Measurements from ENCODE around the gene MARVELD1. TPM values are rescaled to one million over a fixed set of nuclear protein-coding genes. Genes with fewer than 3 reads are reported as not detected.

The MARVELD1 gene
- total RNA-seq, 1 experiment from 2014 or later = 53.1 TPM

DNA sequence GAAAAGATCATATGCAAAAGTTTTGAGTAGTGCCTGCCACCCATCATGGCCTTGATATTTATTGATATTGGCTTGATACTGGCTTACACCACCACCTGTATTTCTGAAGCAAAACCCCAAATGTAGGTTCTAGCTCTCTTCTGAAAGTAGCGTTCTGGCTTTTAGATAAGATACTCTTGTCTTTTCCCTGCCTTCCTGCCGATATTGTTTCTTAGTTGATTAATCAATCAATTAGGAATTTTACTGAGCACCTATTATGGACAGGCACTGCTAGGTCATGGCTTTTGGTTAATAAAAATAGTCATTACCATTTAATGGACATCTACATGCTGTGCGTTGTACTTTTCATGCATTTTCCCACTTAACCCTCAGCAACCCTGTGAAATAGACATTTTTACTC is 50.4 kb downstream of the MARVELD1 start:
- ChIA-PET POLR2A (interaction anchor here (0.7 kb wide), 1 partner anchor 289 kb away, joined by 10 read pairs; no protein-coding TSS in a partner anchor), CTCF (interaction anchor here (0.6 kb wide), 1 partner anchor 109 kb away, joined by 11 read pairs; no protein-coding TSS in a partner anchor)
- no peak for ATAC-seq
- no peak overlapping the region for H3K27ac ChIP-seq (ENCODE audit: low read length)
- TF ChIP-seq SIN3A (IDR thresholded peaks at IDR 0.05; ENCODE audit: borderline replicate concordance, insufficient read depth, low read depth, low read length) (no peak), POLR2AphosphoS5 (IDR thresholded peaks at IDR 0.05; ENCODE audit: low read depth, low read length) (no peak), TCF7L2 (IDR thresholded peaks at IDR 0.05; ENCODE audit: low read depth, low read length) (no peak)
- TF ChIP-seq, protein P1, sequence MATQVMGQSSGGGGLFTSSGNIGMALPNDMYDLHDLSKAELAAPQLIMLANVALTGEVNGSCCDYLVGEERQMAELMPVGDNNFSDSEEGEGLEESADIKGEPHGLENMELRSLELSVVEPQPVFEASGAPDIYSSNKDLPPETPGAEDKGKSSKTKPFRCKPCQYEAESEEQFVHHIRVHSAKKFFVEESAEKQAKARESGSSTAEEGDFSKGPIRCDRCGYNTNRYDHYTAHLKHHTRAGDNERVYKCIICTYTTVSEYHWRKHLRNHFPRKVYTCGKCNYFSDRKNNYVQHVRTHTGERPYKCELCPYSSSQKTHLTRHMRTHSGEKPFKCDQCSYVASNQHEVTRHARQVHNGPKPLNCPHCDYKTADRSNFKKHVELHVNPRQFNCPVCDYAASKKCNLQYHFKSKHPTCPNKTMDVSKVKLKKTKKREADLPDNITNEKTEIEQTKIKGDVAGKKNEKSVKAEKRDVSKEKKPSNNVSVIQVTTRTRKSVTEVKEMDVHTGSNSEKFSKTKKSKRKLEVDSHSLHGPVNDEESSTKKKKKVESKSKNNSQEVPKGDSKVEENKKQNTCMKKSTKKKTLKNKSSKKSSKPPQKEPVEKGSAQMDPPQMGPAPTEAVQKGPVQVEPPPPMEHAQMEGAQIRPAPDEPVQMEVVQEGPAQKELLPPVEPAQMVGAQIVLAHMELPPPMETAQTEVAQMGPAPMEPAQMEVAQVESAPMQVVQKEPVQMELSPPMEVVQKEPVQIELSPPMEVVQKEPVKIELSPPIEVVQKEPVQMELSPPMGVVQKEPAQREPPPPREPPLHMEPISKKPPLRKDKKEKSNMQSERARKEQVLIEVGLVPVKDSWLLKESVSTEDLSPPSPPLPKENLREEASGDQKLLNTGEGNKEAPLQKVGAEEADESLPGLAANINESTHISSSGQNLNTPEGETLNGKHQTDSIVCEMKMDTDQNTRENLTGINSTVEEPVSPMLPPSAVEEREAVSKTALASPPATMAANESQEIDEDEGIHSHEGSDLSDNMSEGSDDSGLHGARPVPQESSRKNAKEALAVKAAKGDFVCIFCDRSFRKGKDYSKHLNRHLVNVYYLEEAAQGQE (IDR thresholded peaks at IDR 0.05; ENCODE audit: insufficient read depth in 1 of 2, low read depth in 2 of 2, low read length in 1 of 2) = no peak
- TF ChIP-seq, protein P2, sequence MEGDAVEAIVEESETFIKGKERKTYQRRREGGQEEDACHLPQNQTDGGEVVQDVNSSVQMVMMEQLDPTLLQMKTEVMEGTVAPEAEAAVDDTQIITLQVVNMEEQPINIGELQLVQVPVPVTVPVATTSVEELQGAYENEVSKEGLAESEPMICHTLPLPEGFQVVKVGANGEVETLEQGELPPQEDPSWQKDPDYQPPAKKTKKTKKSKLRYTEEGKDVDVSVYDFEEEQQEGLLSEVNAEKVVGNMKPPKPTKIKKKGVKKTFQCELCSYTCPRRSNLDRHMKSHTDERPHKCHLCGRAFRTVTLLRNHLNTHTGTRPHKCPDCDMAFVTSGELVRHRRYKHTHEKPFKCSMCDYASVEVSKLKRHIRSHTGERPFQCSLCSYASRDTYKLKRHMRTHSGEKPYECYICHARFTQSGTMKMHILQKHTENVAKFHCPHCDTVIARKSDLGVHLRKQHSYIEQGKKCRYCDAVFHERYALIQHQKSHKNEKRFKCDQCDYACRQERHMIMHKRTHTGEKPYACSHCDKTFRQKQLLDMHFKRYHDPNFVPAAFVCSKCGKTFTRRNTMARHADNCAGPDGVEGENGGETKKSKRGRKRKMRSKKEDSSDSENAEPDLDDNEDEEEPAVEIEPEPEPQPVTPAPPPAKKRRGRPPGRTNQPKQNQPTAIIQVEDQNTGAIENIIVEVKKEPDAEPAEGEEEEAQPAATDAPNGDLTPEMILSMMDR (IDR thresholded peaks at IDR 0.05) = no peak
- intact Hi-C loops (cut with micrococcal nuclease; ENCODE audit: unreplicated experiment) = no loop called here
- H3K4me3 ChIP-seq (ENCODE audit: low read depth in 2 of 2, low read length in 2 of 2) = no peak overlapping the region
- in situ Hi-C loops (cut with HindIII; ENCODE audit: low pct_unique_long_range_greater_than_20kb, low sequenced_read_pairs) = no loop called here
- H3K36me3 ChIP-seq (ENCODE audit: control insufficient read depth, insufficient read depth, low read length) = no peaks in the 10 kb centered on the region
- no peaks in the 10 kb centered on the region for H3K27me3 ChIP-seq (ENCODE audit: control insufficient read depth, insufficient read depth, low read length)
- H3K4me1 ChIP-seq (ENCODE audit: control insufficient read depth, insufficient read depth, low read length) = no peaks in the 10 kb centered on the region
- H3K9me3 ChIP-seq (ENCODE audit: control insufficient read depth, insufficient read depth, low read depth, low read length) = no peaks in the 10 kb centered on the region
- no TSS peak for BruUV-seq (replicated peaks)
- DNase-seq (ENCODE audit: low read depth, low spot score) = no peak

DNA sequence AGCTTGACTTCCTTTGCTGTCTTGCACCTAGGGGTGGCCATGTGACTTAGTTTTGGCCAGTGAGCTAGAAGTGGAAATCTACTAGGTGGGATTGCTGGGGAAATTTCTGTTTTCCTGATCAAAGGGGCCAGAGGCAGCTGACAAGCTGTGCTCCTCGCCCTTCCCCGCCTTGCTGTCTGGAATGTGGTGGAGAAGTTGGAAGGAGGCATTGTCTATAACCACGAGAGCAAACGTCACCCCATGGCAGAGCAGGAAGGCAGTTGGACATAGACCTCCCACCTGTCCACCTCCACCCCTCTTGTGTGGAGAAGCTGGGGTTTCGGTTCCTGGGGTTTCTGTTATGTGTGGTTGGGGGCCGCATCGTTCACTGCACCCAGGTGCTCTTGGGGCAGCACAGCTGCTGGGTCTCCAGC is 51.0 kb downstream of the MARVELD1 start:
- ATAC-seq (no peak), DNase-seq (ENCODE audit: low read depth, low spot score) (no peak)
- Histone ChIP-seq H3K4me1 (ENCODE audit: control insufficient read depth, insufficient read depth, low read length) (no peaks in the 10 kb centered on the region), H3K4me3 (ENCODE audit: low read depth in 2 of 2, low read length in 2 of 2) (no peak overlapping the region), H3K27me3 (ENCODE audit: control insufficient read depth, insufficient read depth, low read length) (no peaks in the 10 kb centered on the region), H3K36me3 (ENCODE audit: control insufficient read depth, insufficient read depth, low read length) (no peaks in the 10 kb centered on the region), H3K9me3 (ENCODE audit: control insufficient read depth, insufficient read depth, low read depth, low read length) (no peaks in the 10 kb centered on the region), H3K27ac (ENCODE audit: low read length) (no peak overlapping the region)
- BruUV-seq (replicated peaks) = no TSS peak
- ChIA-PET POLR2A (no interaction called here), CTCF (no interaction called here)
- intact Hi-C loops (cut with micrococcal nuclease; ENCODE audit: unreplicated experiment) = no loop called here
- in situ Hi-C loops (cut with HindIII; ENCODE audit: low pct_unique_long_range_greater_than_20kb, low sequenced_read_pairs) = no loop called here
- no peak for TF ChIP-seq SIN3A (IDR thresholded peaks at IDR 0.05; ENCODE audit: borderline replicate concordance, insufficient read depth, low read depth, low read length)
- no peak for TF ChIP-seq TCF7L2 (IDR thresholded peaks at IDR 0.05; ENCODE audit: low read depth, low read length)
- TF ChIP-seq, protein P1 (IDR thresholded peaks at IDR 0.05; ENCODE audit: insufficient read depth in 1 of 2, low read depth in 2 of 2, low read length in 1 of 2) = no peak
- TF ChIP-seq, protein P2 (IDR thresholded peaks at IDR 0.05) = no peak
- no peak for TF ChIP-seq POLR2AphosphoS5 (IDR thresholded peaks at IDR 0.05; ENCODE audit: low read depth, low read length)

All from Panc1 (cell line).